ENCODE data around the gene CRYM.

Gene CRYM

DNA sequence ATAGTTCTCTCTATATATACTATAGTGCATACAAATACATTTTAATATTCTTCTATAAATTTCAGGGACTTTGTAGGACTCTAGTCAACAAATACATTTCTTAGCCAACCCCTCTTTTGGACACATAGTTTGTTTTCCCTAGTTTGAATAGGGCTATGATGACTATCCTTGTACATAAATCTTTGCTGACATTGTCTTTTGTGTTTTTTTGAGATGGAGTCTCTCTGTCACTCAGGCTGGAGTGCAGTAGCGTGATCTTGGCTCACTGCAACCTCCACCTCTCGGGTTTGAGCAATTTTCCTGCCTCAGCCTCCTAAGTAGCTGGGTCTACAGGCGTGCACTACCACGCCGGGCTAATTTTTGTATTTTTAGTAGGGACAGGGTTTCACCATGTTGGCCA lies 41.3 kb downstream of the CRYM start:
- no peaks in the 10 kb centered on the region for H3K36me3 ChIP-seq (ENCODE audit: control insufficient read depth, insufficient read depth, low read length)
- TF ChIP-seq, protein P1, sequence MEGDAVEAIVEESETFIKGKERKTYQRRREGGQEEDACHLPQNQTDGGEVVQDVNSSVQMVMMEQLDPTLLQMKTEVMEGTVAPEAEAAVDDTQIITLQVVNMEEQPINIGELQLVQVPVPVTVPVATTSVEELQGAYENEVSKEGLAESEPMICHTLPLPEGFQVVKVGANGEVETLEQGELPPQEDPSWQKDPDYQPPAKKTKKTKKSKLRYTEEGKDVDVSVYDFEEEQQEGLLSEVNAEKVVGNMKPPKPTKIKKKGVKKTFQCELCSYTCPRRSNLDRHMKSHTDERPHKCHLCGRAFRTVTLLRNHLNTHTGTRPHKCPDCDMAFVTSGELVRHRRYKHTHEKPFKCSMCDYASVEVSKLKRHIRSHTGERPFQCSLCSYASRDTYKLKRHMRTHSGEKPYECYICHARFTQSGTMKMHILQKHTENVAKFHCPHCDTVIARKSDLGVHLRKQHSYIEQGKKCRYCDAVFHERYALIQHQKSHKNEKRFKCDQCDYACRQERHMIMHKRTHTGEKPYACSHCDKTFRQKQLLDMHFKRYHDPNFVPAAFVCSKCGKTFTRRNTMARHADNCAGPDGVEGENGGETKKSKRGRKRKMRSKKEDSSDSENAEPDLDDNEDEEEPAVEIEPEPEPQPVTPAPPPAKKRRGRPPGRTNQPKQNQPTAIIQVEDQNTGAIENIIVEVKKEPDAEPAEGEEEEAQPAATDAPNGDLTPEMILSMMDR (IDR thresholded peaks at IDR 0.05), result no peak
- H3K4me3 ChIP-seq (ENCODE audit: low read depth, low read length), result no peak overlapping the region
- H3K27me3 ChIP-seq (ENCODE audit: control insufficient read depth, insufficient read depth, low read length), result no peaks in the 10 kb centered on the region
- H3K4me2 ChIP-seq (ENCODE audit: low read length), result no peak overlapping the region
- no peaks in the 10 kb centered on the region for H3K4me1 ChIP-seq
- no peaks in the 10 kb centered on the region for H3K9me3 ChIP-seq (ENCODE audit: control insufficient read depth, low read length)
- H3K27ac ChIP-seq, result no peak overlapping the region
- no peaks in the 10 kb centered on the region for H3K79me2 ChIP-seq
- H2AFZ ChIP-seq, result no peak overlapping the region
- no peak overlapping the region for H3K9ac ChIP-seq

DNA sequence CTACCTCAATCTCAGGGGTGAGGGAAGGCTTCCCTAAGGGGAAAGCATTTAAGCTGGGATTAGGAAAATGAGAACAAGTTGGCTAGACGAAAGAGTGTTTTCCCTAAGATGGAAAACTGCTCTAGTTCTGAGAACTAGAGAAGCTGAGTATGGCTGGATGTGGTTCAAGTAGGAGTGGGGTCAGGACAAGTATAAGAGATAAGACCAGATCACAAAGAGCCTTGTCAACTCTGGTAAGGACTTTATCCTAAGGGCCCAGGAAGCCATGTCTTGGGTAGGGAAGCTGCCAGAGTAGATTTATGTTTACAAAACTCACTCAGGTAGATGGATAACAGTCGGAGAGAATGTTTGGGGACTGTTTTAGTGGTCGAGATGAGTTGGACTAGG lies 42.9 kb downstream of the CRYM start:
- Histone ChIP-seq H3K4me2 (ENCODE audit: low read length) (no peak overlapping the region), H2AFZ (no peak overlapping the region), H3K36me3 (ENCODE audit: control insufficient read depth, insufficient read depth, low read length) (no peaks in the 10 kb centered on the region), H3K4me3 (ENCODE audit: low read depth, low read length) (no peak overlapping the region), H3K9ac (no peak overlapping the region), H3K27me3 (ENCODE audit: control insufficient read depth, insufficient read depth, low read length) (no peaks in the 10 kb centered on the region), H3K9me3 (ENCODE audit: control insufficient read depth, low read length) (no peaks in the 10 kb centered on the region), H3K79me2 (no peaks in the 10 kb centered on the region), H3K4me1 (no peaks in the 10 kb centered on the region), H3K27ac (no peak overlapping the region)
- TF ChIP-seq, protein P1 (IDR thresholded peaks at IDR 0.05), result no peak

DNA sequence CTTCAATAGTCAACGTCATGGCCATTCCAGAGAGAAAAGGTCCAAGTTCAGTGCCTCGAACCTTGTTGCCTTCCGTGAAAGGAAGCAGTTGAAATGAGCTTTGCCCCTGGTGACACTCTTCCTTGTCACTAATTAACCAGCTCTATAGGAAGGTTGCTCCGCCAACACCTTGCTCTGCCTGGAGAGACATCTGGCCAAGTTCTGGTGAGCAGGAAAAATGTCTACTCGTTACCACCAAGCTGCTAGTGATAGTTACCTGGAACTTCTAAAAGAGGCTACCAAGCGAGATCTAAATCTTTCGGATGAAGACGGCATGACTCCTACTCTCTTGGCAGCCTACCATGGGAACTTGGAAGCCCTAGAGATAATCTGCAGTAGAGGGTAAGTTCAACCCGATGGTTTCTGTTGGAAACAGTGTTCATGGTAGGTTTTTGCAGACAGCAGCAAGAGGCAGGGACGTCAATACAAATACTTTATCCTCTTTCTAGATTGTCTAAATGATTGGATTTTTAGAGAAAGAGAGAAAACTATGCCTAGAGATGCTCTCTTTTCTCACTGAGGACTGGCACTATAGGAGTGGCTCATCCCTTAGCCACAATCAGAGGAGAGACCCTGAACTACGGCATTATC lies 44.5 kb downstream of the CRYM start, which contains the start of gene ANKS4B:
Gene ANKS4B (plus strand): TSS at position 179 of the 630 bp plus-strand sequence. CDS start 39 bp downstream, at position 218.
- H3K9me3 ChIP-seq (ENCODE audit: control insufficient read depth, low read length), result no peaks in the 10 kb centered on the region
- no peak within 1 kb of the TSS for H3K4me3 ChIP-seq (ENCODE audit: low read depth, low read length)
- no peaks in the 10 kb centered on the region for H3K4me1 ChIP-seq
- H3K4me2 ChIP-seq (ENCODE audit: low read length), result no peak within 1 kb of the TSS
- no peak within 1 kb of the TSS for H3K9ac ChIP-seq
- no peak within 1 kb of the TSS for H2AFZ ChIP-seq
- H3K27me3 ChIP-seq (ENCODE audit: control insufficient read depth, insufficient read depth, low read length), result no peaks in the 10 kb centered on the region
- TF ChIP-seq, protein P1 (IDR thresholded peaks at IDR 0.05), result no peak
- H3K27ac ChIP-seq, result no peak within 1 kb of the TSS
- no peaks in the 10 kb centered on the region for H3K79me2 ChIP-seq
- no peaks in the 10 kb centered on the region for H3K36me3 ChIP-seq (ENCODE audit: control insufficient read depth, insufficient read depth, low read length)

DNA sequence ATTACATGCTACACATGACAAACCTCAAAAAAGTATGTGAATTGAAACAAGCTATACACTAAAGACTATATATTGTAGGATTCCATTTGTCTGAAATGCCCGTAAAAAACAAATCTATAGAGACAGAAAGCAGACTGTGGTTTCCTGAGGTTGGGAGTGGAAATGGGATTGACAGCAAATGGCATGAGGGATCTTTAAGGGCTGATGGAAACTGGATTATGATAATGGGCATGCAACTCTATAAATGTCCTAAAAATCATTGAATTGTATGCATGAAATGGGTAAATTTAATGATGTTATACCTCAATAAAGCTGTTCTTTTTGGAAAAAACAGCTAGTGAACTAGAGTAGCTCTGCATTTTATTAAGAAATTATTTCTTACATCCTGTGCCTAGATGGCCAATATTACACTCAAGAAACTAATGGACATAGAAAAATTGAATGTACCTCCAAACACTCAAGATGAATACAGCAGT lies 45.0 kb downstream of the CRYM start:
- no peak overlapping the region for H3K4me3 ChIP-seq (ENCODE audit: low read depth, low read length)
- H3K79me2 ChIP-seq, result no peaks in the 10 kb centered on the region
- H3K9ac ChIP-seq, result no peak overlapping the region
- H3K4me2 ChIP-seq (ENCODE audit: low read length), result no peak overlapping the region
- no peaks in the 10 kb centered on the region for H3K27me3 ChIP-seq (ENCODE audit: control insufficient read depth, insufficient read depth, low read length)
- no peak overlapping the region for H3K27ac ChIP-seq
- no peaks in the 10 kb centered on the region for H3K36me3 ChIP-seq (ENCODE audit: control insufficient read depth, insufficient read depth, low read length)
- H3K4me1 ChIP-seq, result no peaks in the 10 kb centered on the region
- H2AFZ ChIP-seq, result no peak overlapping the region
- TF ChIP-seq, protein P1 (IDR thresholded peaks at IDR 0.05), result no peak
- no peaks in the 10 kb centered on the region for H3K9me3 ChIP-seq (ENCODE audit: control insufficient read depth, low read length)

DNA sequence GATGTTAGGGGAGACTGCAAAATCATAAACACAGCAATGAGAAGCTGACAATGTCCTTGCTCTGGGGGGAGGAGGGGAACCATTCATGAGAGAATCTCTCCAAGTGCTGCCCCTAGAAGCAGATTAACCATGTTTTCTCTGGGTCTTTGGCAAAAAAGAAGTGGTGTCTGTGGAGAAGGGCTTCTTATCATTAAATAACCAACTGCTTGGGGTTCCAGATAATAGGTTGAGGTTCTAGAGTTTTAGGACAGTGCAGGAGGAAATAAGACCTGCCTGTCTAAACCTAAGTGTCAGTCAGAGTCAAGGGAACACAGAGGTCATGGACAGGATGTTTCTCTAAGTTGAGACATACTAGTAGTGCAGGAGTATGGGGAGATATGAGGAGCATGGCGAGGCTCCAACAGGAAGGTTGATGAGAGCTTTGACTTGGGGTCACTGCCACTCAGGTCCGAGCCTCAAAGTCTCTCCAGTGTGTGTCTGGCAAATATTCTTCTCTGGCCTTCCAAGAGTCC lies 49.7 kb downstream of the CRYM start:
- Histone ChIP-seq H2AFZ (no peak overlapping the region), H3K27me3 (ENCODE audit: control insufficient read depth, insufficient read depth, low read length) (no peaks in the 10 kb centered on the region), H3K4me2 (ENCODE audit: low read length) (no peak overlapping the region), H3K27ac (no peak overlapping the region), H3K4me1 (no peaks in the 10 kb centered on the region), H3K79me2 (no peaks in the 10 kb centered on the region), H3K9ac (no peak overlapping the region), H3K4me3 (ENCODE audit: low read depth, low read length) (no peak overlapping the region), H3K36me3 (ENCODE audit: control insufficient read depth, insufficient read depth, low read length) (no peaks in the 10 kb centered on the region), H3K9me3 (ENCODE audit: control insufficient read depth, low read length) (no peaks in the 10 kb centered on the region)
- TF ChIP-seq, protein P1 (IDR thresholded peaks at IDR 0.05), result no peak
